Middle frontal gyrus (tissue), 1 donor: ENCODE data around the gene BRCA2.

Experiments used
- DNase-seq: peaks from one replicate; pipeline ENCODE4 v3.0.0-alpha.2; 2015; ENCODE audit warnings: low spot score; ENCODE audit errors: extremely low spot score

The BRCA2 gene

DNA sequence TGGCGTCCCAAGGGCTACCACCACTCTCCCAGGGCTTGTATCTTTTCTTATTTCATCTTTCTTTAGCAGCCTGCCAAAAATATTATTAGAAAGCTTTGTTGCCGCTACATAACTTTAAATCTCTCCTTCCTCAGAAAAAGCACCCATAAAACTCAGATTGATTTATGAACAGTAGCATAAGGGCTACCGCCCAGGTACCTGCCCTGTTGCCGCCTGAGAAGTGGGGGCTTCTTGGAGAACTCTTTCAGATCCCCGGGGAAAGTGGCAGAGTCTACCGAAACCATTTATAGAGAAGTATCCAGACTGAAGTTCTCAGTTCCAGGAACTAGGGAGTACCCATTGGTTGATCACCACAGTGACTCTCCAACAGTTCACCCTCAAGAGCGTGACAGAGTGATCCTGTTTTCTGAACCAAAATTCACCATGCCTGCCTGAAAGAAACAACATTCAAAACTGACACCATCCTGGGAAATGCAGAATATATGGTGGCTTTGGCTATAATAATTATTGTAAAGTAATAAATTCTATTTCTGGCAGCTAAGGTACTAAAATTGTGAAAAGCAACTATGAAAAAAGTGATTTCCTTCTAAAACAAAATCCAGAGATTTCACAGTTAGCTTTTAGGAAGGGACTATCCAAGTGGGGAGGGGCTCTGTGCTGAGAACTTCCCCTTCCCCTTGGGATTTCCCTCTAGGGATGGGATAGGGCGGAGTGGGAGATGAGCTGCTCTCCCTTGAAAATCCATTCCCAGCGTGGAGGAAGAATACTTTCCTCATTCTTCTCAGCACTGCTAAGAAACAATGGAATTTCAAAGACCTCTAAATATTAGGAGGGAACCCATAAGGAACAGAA lies 113.5 kb downstream of the BRCA2 start:
- no peak for DNase-seq

DNA sequence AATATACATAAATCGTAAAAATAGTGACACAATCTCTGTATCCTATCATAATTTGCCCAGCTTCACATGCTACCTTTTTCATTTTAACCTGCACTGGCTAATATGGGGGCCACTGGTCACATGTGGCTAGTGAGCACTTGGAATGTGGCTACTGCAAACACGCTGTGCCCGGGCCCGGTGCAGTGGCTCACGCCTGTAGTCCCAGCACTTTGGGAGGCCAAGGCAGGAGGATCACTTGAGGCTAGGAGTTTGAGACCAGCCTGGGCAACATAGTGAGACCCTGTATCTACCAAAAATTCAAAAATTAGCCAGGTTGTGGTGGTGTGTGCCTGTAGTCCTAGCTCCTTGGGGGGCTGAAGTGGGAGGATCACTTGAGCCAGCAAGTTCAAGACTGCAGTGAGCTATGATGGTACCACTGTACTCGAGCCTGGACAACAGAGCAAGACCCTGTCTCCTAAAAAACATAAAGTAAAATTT lies 114.2 kb downstream of the BRCA2 start:
- DNase-seq = no peak

DNA sequence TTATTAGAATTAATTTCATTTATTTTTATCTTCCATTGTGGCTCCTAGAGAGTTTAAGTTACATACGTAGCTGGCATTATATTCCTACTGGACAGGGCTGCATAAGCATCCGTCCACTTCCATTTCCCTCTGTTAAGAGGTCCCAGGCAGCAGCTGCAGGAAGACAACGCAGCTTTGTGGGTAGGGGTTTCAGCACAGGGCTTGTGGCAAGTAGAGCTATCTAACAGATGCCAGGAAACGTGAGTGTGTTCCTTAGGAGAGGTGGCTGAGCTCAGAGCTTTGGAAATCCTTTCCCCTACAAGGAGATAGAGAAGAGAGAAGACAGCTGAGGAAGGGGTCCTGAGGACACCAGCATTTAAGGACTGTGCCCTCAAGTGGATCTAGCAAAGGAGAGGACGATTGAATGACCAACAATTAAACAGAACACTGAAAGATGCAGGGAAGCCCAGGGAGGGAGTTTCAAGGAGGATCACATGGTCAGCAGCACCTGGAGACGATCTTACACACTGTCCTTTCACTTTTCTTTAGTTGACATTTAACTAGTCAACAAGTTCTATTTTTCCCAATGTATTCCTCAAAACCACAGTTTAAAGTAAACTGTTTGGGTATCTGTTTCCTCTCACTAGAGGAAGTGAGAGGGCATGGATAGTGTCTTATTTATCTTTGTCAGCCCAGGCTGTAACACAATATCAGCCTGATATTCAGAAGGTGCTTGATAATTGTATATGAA lies 114.9 kb downstream of the BRCA2 start:
- DNase-seq = no peak

DNA sequence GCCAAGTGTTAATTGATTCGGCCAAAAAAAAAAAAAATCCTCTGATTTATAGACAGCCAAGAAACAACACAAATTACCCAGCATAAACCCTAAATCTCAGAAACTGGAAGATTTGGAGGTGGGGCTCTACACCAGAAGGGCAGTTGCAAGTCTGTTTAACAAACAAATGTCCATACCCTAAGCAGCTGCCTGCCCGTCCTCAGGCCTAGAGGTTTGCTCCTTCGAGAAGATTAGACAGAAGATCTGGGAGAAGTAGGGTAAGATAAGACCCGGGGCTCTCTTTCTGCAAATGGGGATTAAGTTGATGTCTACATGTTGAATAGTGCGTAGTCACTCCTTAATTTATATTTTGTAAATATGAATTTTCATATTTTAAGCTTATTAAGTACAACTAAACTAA lies 116.1 kb downstream of the BRCA2 start:
- DNase-seq = no peak

DNA sequence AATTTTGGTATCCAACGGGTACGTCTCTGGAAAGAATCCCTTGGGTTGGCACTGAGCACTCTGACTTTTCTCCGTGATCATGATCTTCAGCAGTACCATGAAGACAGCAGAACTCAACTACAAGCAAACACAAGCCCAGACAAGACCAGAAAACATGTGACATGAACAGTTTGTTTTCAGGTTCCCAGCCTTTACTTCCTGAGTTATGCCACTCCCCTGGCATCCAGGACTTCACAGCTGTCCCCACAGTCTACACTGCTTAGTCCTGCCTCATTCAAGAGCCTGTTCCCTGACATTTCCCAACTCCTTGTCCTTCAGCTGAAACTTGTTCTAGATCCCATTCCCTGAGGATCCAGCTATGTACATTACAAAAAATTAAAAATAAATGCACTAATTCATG lies 117.5 kb downstream of the BRCA2 start:
- DNase-seq = no peak

DNA sequence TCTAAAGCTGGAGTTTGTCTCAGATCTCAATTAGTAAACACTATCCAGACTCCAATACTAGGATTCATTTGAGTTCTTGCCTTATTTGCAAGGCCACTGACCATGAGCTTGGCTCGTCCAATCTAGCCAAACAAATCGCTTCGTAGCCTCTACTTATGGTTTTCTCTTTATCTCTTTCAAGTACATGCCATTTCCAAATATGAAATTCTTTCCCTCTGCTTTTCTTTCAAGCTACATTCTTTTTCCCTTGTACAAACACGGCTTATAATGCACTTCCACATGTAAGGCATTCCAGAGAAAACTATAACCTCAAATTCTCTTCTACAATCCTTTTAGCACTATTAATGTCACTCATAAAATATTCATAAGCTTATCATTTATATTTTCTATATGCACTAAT lies 123.6 kb downstream of the BRCA2 start:
- DNase-seq = no peak

DNA sequence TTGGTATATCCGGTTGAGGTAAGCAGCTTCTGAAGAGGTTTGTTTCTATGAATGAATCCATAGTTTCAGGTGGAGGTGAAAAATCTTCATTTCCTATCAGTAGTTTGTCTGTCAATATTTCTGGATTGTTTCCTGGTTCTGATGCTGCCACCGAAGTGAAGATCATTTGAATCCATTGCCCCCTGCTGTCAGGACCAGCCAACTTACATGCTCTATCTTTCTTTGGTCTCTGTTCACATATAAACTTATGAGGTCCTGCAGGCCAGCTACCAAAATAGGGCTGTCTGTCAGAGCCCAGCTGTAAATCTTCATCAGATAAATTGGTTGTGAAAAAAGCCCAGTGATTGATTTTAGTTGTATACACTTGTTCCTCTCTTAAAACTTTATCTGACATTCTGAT lies 127.8 kb downstream of the BRCA2 start:
- DNase-seq = no peak

DNA sequence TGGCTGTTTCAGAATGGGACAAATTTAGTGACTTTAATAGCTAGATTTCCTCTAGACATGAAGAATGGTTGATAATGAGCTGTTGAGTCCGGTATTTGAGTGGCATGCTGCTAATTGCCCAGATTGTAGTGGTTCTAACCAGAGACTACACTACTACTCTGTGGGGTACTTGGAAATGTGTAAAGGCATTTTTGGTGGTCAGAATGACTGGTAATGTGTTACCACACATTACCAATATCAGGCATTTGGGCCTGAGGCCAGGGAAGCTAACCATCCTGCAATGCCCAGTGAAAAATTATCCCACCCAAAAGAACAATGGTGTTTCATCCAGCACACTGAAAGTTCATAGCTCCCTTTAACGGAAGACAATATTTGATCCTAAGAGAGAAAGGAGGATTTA lies 130.2 kb downstream of the BRCA2 start:
- DNase-seq = no peak

DNA sequence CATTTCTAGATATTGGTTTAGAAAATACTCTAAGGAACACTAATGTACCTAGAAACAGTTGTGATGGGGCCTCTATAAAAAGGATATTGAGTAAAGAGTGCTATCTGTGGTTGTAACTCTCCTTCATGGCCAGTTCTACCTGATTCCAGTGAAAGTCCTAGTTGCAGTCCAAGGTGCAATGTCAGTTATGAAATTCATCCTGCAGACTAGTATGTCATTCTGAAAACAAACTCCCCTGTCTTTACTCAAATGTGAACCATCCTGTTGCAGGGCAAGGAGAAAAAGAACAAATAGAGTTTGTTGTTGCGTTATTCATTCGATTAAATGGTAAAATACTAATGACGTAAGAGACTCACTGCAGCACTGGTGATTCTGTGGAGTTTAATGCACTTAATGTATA lies 130.9 kb downstream of the BRCA2 start:
- DNase-seq = no peak

DNA sequence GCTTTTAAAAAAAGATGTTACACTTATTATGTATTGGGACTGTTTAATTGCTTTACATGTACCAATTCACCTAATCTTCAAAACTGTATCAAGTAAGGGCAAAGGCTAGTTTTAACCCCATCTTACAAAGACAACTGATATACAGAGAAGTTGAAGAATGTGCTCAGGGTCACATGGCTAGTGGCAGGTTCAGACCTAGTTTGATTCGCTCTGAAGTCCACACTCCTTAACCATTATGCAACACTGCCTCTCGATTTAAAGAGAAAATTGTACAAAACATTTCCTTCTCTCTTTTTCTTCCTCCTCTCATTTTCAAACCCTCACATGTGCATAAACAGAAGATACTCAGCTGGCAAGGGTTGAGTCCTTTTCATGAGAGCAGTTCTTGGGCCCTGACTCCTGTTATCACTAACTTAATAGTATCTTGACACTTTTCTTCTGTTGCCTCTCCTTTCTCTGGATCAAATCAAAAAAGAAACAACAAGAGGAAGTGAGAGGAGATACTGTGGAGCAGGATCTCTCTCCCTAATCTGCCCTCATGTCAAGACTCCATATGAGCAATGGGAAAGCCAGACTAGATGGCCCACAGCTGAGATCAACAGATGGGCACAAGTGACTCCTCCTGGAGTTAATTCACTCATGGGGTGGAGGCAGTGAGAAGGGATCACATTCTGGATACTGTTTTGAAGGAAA lies 131.6 kb downstream of the BRCA2 start:
- no peak for DNase-seq

DNA sequence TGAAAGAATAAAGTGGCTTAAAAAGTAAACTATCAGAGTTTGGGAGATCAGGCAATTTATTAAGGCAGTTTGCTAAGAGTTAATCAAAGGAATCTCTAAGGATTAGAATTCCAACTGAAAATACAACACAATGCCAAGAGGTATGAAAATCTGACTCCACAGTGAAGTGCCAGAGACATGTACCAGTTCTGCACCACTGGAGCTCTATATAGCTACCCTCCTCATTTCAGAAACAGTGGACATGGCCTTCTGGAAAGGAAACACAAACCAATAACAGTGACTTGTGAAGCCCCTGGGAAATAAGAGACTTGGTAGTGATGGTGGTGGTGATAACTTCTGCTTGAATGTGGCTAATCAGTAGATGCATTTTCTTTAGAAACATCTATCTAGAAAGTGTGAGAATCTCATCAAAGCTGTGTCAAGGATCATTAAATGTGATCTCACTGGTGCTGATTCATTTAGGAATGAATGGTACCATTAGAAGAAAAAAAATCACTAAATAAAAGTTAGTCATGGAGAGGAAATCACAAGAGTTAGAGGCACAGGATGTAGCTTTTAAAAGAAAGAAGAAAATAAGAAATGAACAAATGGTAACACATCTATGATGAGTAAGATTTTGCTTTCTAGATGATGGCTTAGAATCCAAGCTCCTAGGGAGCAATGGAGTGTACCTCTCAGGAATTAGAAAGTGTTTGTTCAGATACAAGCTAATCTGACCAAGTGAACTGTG lies 132.8 kb downstream of the BRCA2 start:
- no peak for DNase-seq

DNA sequence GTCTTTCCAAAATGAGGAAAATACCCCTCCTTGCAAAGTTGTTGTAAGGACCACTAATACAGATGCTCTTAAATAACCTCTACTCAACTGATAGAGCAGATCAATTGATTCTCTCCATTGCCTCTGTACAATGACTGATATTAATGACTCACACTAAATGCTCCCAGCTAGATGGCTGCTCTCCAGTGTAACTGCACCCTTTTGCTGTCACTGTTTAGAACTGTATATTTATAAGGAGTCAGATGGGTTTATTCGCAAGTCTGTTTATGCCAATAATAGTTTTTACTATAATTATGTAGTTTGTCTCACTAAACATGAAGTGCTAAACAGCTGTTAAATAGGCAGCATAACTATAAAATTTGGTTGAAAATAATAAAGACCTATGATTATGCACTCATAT lies 133.7 kb downstream of the BRCA2 start:
- DNase-seq = no peak
